ENCODE measurements around the gene PSEN1.
"Not testable (repeated sequence)": the region's sequence is repeated elsewhere in the genome, so short reads cannot be mapped to it uniquely, and the experiment has no call there.

DNA sequence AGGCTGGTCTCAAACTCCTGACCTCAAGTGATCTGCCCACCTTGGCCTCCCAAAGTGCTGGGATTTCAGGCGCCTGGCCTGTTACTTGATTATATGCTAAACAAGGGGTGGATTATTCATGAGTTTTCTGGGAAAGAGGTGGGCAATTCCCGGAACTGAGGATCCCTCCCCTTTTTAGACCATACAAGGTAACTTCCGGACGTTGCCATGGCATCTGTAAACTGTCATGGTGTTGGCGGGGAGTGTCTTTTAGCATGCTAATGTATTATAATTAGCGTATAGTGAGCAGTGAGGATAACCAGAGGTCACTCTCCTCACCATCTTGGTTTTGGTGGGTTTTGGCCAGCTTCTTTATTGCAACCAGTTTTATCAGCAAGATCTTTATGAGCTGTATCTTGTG is 33.5 kb downstream of the PSEN1 start:
- TF ChIP-seq POLR2A, EP300 (IDR thresholded peaks at IDR 0.05): not testable (repeated sequence)
- TF ChIP-seq, protein P1, sequence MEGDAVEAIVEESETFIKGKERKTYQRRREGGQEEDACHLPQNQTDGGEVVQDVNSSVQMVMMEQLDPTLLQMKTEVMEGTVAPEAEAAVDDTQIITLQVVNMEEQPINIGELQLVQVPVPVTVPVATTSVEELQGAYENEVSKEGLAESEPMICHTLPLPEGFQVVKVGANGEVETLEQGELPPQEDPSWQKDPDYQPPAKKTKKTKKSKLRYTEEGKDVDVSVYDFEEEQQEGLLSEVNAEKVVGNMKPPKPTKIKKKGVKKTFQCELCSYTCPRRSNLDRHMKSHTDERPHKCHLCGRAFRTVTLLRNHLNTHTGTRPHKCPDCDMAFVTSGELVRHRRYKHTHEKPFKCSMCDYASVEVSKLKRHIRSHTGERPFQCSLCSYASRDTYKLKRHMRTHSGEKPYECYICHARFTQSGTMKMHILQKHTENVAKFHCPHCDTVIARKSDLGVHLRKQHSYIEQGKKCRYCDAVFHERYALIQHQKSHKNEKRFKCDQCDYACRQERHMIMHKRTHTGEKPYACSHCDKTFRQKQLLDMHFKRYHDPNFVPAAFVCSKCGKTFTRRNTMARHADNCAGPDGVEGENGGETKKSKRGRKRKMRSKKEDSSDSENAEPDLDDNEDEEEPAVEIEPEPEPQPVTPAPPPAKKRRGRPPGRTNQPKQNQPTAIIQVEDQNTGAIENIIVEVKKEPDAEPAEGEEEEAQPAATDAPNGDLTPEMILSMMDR (IDR thresholded peaks at IDR 0.05): not testable (repeated sequence)

Measured in ovary (tissue), 3 donors.